OCI-LY1 (cell line): ENCODE results near the gene EFNB2.

Source experiments
- CTCF ChIP-seq: fragments of 200-600 bp; sonication (generic), shearing (Covaris generic); IDR thresholded peaks from 2 replicates; pipeline ENCODE4 v1.5.1; 2017; ENCODE audit warnings: mild to moderate bottlenecking, antibody characterized with exemption, low read length, moderate library complexity, mixed read lengths
- EZH2 ChIP-seq: fragments of 200-600 bp; sonication (generic), shearing (Covaris generic); IDR thresholded peaks from 2 replicates; pipeline ENCODE4 v1.8.0; 2017; ENCODE audit warnings: borderline replicate concordance, mixed run types, mild to moderate bottlenecking, antibody characterized with exemption, low read length, moderate library complexity, mixed read lengths

- no peak for TF ChIP-seq EZH2
- no peak for TF ChIP-seq CTCF
These were observed 41.8 kb downstream of the EFNB2 start for GRCh38 chr13:106493533-106494220.
